ENCODE data around the gene GALNT2. TPM values are rescaled to one million over a fixed set of nuclear protein-coding genes. Genes with fewer than 3 reads are reported as not detected.

Gene GALNT2
- total and polyA plus RNA-seq, 10 of the 15 experiments (the other 5 are each of a cell fraction or from before 2014, with no cell fraction given) = 0.52 to 27.7 (median 16.3) TPM

GRCh38 chr1:230114237-230114651 lies 47.2 kb downstream of the GALNT2 start (continued):
- TF ChIP-seq ZBTB4 (CRISPR knock-in tag; IDR thresholded peaks at IDR 0.05) (no peak), EZH2 (IDR thresholded peaks at IDR 0.05; ENCODE audit: borderline replicate concordance, control insufficient read depth, low read depth, low read length) (no peak), SMARCA5 (IDR thresholded peaks at IDR 0.05) (no peak), TBL1XR1 (IDR thresholded peaks at IDR 0.05; ENCODE audit: low read depth, low read length) (no peak)
- TF ChIP-seq, protein P1, sequence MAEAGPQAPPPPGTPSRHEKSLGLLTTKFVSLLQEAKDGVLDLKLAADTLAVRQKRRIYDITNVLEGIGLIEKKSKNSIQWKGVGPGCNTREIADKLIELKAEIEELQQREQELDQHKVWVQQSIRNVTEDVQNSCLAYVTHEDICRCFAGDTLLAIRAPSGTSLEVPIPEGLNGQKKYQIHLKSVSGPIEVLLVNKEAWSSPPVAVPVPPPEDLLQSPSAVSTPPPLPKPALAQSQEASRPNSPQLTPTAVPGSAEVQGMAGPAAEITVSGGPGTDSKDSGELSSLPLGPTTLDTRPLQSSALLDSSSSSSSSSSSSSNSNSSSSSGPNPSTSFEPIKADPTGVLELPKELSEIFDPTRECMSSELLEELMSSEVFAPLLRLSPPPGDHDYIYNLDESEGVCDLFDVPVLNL (IDR thresholded peaks at IDR 0.05; ENCODE audit: low read depth, low read length) = no peak

DNA sequence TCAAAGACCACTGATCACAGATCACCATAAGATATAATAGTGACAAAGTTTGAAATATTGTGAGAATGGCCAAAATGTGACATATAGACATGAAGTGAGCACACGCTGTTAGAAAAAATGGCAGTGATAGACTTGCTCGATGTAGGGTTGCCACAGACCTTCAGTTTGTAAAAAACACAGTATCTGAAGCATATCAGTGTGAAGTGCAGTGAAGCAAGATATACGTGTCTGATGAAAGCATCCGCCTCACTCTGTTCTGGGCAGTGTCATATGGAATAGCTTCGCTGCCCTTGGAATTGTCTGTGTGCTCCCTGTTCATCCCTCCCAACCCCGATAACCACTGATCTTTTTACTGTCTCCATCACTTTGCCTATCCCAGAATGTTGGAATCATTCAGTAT lies 50.7 kb downstream of the GALNT2 start:
- H3K4me3 ChIP-seq = no peak overlapping the region
- no peaks in the 10 kb centered on the region for H3K27me3 ChIP-seq (replicated peaks in 1 of 2; ENCODE audit: control insufficient read depth in 2 of 2, insufficient read depth in 2 of 2, low read length in 1 of 2)
- ChIA-PET CTCF (interaction anchor here (1.9 kb wide), 1 partner anchor 50 kb away, joined by 5 read pairs; no protein-coding TSS in a partner anchor), POLR2A (no interaction called here), SMC1A (ENCODE audit: uncharacterized antibody, unreplicated experiment) (interaction anchor here (1.3 kb wide), 1 partner anchor 14 kb away, joined by 6 read pairs; no protein-coding TSS in a partner anchor), RAD21 (ENCODE audit: unreplicated experiment) (no interaction called here)
- DNase-seq (ENCODE audit: low read depth, low spot score) (no peak), ATAC-seq (no peak), FAIRE-seq (peak; percentile 23)
- intact Hi-C loops (cut with micrococcal nuclease; ENCODE audit: unreplicated experiment) (no loop called here), in situ Hi-C loops (cut with MboI) (no loop called here)
- H3K27ac ChIP-seq (ENCODE audit: control insufficient read depth, insufficient read depth) = no peak overlapping the region
- H3K79me2 ChIP-seq (ENCODE audit: control insufficient read depth, insufficient read depth, low read length) = peaks cover 23% of the 10 kb centered on the region
- H4K20me1 ChIP-seq (ENCODE audit: control insufficient read depth, insufficient read depth) = no peaks in the 10 kb centered on the region
- H3K36me3 ChIP-seq (ENCODE audit: control insufficient read depth in 2 of 2, insufficient read depth in 2 of 2, low read length in 1 of 2) = peaks cover 0 to 6% of the 10 kb centered on the region in 2 experiments; a peak in 3 of 4 replicates
- peaks cover 23% of the 10 kb centered on the region for H3K4me1 ChIP-seq (ENCODE audit: control insufficient read depth, insufficient read depth, low read length)
- WGBS (ENCODE audit: insufficient coverage, insufficient replicate concordance, low lambda C conversion rate, missing lambda C conversion rate) = 81% methylated on average over 6 of the region's 6 CpGs
- no peak overlapping the region for H3K9ac ChIP-seq (ENCODE audit: control insufficient read depth, insufficient read depth, low read length)
- H2AFZ ChIP-seq (ENCODE audit: control insufficient read depth, low read depth, low read length) = no peak overlapping the region
- H3K9me3 ChIP-seq (replicated peaks; ENCODE audit: control insufficient read depth, insufficient read depth, low read length) = no peaks in the 10 kb centered on the region
- H3K4me2 ChIP-seq (ENCODE audit: control insufficient read depth, insufficient read depth) = no peak overlapping the region
- BruUV-seq (replicated peaks) = no TSS peak
- TF ChIP-seq ZNF274 (IDR thresholded peaks at IDR 0.05; ENCODE audit: insufficient read depth, insufficient read length) = no peak
- no peak for TF ChIP-seq SREBF1 (IDR thresholded peaks at IDR 0.05; ENCODE audit: low read length)
- TF ChIP-seq WRNIP1 (IDR thresholded peaks at IDR 0.05; ENCODE audit: borderline replicate concordance, low read depth, low read length) = no peak
